Measurements from ENCODE around the gene COL6A2. TPM values are rescaled to one million over a fixed set of nuclear protein-coding genes. Genes with fewer than 3 reads are reported as not detected.

The COL6A2 gene
- total RNA-seq, 1 experiment from 2014 or later: 111 TPM

DNA sequence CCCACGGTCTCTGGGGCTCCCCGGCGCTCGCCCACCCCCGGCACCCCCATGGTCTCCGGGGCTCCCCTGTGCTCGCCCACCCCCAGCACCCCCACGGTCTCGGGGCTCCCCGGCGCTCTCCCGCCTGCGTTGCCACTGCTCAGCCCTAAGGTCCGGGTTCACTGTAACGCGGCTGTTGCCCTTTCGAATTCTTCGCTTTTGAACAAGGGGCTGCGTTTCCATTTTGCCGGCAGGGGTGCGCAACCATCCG is 62.7 kb downstream of the COL6A2 start:
- H3K4me3 Mint-ChIP-seq: no peak overlapping the region
- ATAC-seq (no peak), DNase-seq (ENCODE audit: low spot score) (no peak)
- H3K4me1 Mint-ChIP-seq: no peaks in the 10 kb centered on the region
- H3K27ac Mint-ChIP-seq: no peak overlapping the region
- CTCF ChIA-PET: no interaction called here
- POLR2A ChIA-PET: no interaction called here
- TF ChIP-seq, protein P1, sequence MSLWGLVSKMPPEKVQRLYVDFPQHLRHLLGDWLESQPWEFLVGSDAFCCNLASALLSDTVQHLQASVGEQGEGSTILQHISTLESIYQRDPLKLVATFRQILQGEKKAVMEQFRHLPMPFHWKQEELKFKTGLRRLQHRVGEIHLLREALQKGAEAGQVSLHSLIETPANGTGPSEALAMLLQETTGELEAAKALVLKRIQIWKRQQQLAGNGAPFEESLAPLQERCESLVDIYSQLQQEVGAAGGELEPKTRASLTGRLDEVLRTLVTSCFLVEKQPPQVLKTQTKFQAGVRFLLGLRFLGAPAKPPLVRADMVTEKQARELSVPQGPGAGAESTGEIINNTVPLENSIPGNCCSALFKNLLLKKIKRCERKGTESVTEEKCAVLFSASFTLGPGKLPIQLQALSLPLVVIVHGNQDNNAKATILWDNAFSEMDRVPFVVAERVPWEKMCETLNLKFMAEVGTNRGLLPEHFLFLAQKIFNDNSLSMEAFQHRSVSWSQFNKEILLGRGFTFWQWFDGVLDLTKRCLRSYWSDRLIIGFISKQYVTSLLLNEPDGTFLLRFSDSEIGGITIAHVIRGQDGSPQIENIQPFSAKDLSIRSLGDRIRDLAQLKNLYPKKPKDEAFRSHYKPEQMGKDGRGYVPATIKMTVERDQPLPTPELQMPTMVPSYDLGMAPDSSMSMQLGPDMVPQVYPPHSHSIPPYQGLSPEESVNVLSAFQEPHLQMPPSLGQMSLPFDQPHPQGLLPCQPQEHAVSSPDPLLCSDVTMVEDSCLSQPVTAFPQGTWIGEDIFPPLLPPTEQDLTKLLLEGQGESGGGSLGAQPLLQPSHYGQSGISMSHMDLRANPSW (CRISPR knock-in tag; conservative IDR thresholded peaks at IDR 0.05; ENCODE audit: low read depth): no peak
- TF ChIP-seq ESRRA (CRISPR knock-in tag; IDR thresholded peaks at IDR 0.05; ENCODE audit: borderline replicate concordance): no peak
- TF ChIP-seq FOXP1 (CRISPR knock-in tag; IDR thresholded peaks at IDR 0.05; ENCODE audit: borderline replicate concordance): no peak
- peaks cover 7% of the 10 kb centered on the region; the same call in 1 of the 2 replicates for H3K9me3 Mint-ChIP-seq
- peaks cover 27% of the 10 kb centered on the region for H3K36me3 Mint-ChIP-seq
- no peaks in the 10 kb centered on the region for H3K27me3 Mint-ChIP-seq (ENCODE audit: low read depth)

DNA sequence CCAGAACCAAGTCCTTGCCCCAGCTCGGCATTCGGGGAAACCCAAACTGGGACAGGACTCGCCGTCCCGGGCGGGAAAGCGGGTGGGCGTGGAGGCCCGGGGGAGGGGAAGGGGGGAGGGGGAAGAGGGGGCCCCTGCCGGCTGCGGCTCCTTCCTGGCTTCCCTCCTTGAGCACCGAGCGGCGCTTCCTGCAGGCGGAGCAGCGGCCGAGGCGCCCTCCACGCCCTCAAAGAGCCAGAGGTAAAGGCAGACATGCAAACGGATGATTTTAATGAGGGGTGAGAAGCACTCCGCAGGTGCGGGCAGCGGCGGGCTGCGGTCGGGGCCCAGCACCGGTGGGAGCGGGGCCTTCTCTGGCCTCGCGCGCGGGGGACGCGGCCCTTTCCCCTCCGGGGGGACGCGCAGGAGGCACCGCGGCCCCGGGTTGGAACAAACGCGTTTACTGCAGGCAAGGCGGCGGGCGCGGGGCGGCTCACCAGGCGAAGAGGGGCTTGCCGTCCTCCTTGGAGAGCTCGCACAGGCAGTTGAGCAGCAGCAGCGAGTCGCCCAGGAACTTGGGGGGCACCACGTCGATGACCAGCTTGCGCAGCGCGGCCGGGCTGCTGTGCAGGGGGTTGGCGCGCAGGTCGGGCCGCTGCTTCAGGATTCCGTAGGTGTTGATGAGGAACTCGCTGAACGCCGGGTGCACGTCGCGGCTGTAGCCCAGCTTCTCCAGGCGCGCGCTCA is 63.2 kb downstream of the COL6A2 start:
- Mint-ChIP-seq H3K27me3 (ENCODE audit: low read depth) (no peaks in the 10 kb centered on the region), H3K27ac (no peak overlapping the region), H3K4me1 (no peaks in the 10 kb centered on the region), H3K4me3 (no peak overlapping the region), H3K9me3 (peaks cover 7% of the 10 kb centered on the region; the same call in 1 of the 2 replicates), H3K36me3 (peaks cover 30% of the 10 kb centered on the region)
- TF ChIP-seq NFE2L1 (CRISPR knock-in tag; IDR thresholded peaks at IDR 0.05) (no peak), KAT7 (CRISPR knock-in tag; IDR thresholded peaks at IDR 0.05; ENCODE audit: borderline replicate concordance) (no peak), MXD4 (CRISPR knock-in tag; IDR thresholded peaks at IDR 0.05; ENCODE audit: borderline replicate concordance) (no peak), NR3C1 (CRISPR knock-in tag; conservative IDR thresholded peaks at IDR 0.05; ENCODE audit: low read depth) (no peak), TP53 (CRISPR knock-in tag; IDR thresholded peaks at IDR 0.05) (no peak), HMGA2 (CRISPR knock-in tag; IDR thresholded peaks at IDR 0.05) (no peak)
- TF ChIP-seq, protein P2, sequence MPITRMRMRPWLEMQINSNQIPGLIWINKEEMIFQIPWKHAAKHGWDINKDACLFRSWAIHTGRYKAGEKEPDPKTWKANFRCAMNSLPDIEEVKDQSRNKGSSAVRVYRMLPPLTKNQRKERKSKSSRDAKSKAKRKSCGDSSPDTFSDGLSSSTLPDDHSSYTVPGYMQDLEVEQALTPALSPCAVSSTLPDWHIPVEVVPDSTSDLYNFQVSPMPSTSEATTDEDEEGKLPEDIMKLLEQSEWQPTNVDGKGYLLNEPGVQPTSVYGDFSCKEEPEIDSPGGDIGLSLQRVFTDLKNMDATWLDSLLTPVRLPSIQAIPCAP (CRISPR knock-in tag; IDR thresholded peaks at IDR 0.05): no peak
- TF ChIP-seq, protein P3, sequence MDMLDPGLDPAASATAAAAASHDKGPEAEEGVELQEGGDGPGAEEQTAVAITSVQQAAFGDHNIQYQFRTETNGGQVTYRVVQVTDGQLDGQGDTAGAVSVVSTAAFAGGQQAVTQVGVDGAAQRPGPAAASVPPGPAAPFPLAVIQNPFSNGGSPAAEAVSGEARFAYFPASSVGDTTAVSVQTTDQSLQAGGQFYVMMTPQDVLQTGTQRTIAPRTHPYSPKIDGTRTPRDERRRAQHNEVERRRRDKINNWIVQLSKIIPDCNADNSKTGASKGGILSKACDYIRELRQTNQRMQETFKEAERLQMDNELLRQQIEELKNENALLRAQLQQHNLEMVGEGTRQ (CRISPR knock-in tag; IDR thresholded peaks at IDR 0.05): no peak
- TF ChIP-seq, protein P4, sequence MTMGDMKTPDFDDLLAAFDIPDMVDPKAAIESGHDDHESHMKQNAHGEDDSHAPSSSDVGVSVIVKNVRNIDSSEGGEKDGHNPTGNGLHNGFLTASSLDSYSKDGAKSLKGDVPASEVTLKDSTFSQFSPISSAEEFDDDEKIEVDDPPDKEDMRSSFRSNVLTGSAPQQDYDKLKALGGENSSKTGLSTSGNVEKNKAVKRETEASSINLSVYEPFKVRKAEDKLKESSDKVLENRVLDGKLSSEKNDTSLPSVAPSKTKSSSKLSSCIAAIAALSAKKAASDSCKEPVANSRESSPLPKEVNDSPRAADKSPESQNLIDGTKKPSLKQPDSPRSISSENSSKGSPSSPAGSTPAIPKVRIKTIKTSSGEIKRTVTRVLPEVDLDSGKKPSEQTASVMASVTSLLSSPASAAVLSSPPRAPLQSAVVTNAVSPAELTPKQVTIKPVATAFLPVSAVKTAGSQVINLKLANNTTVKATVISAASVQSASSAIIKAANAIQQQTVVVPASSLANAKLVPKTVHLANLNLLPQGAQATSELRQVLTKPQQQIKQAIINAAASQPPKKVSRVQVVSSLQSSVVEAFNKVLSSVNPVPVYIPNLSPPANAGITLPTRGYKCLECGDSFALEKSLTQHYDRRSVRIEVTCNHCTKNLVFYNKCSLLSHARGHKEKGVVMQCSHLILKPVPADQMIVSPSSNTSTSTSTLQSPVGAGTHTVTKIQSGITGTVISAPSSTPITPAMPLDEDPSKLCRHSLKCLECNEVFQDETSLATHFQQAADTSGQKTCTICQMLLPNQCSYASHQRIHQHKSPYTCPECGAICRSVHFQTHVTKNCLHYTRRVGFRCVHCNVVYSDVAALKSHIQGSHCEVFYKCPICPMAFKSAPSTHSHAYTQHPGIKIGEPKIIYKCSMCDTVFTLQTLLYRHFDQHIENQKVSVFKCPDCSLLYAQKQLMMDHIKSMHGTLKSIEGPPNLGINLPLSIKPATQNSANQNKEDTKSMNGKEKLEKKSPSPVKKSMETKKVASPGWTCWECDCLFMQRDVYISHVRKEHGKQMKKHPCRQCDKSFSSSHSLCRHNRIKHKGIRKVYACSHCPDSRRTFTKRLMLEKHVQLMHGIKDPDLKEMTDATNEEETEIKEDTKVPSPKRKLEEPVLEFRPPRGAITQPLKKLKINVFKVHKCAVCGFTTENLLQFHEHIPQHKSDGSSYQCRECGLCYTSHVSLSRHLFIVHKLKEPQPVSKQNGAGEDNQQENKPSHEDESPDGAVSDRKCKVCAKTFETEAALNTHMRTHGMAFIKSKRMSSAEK (CRISPR knock-in tag; IDR thresholded peaks at IDR 0.05; ENCODE audit: borderline replicate concordance): no peak
- CTCF ChIA-PET: interaction anchor here (0.6 to 1.8 kb wide), 4 partner anchors 8 to 240 kb away, joined by 3 to 8 read pairs (median 4); no protein-coding TSS in a partner anchor
- POLR2A ChIA-PET: no interaction called here
- DNase-seq (ENCODE audit: low spot score): no peak
- no peak for ATAC-seq
